ENCODE measurements around the gene MRPL40. TPM values are rescaled to one million over a fixed set of nuclear protein-coding genes. Genes with fewer than 3 reads are reported as not detected.
A peak's percentile ranks its signal among the peaks of the same experiment; 100 is the strongest.

The MRPL40 gene
- total RNA-seq, 8 experiments from 2014 or later: 30.3 to 86.6 (median 43.8) TPM

GRCh38 chr22:19460036-19460435 is 27.7 kb downstream of the MRPL40 start:
- Histone ChIP-seq H3K27ac (no peak overlapping the region), H3K4me3 (no peak overlapping the region), H3K4me1 (replicated peaks in 1 of 2) (no peaks in the 10 kb centered on the region)
- no peak for ATAC-seq (replicated peaks in 6 of 8)
- in situ Hi-C loops (cut with MboI; ENCODE audit: low pct_unique_long_range_greater_than_20kb in 2 of 9, low sequenced_read_pairs in 9 of 9, unreplicated experiment in 9 of 9): loop anchor here in 1 of 9 experiments (25.0 kb wide), 1 partner anchor 152 kb away; no protein-coding TSS in a partner anchor
- 0 to 100% (median 83%) methylated on average over 1 to 2 of the region's 2 CpGs; no CpG with 5 or more reads in 1 of the 10 experiments for WGBS, 10 experiments

GRCh38 chr22:19461506-19461905 is 29.2 kb downstream of the MRPL40 start:
- in situ Hi-C loops (cut with MboI; ENCODE audit: low pct_unique_long_range_greater_than_20kb in 2 of 9, low sequenced_read_pairs in 9 of 9, unreplicated experiment in 9 of 9): loop anchor here in 1 of 9 experiments (25.0 kb wide), 1 partner anchor 151 kb away; no protein-coding TSS in a partner anchor
- Histone ChIP-seq H3K27ac (no peak overlapping the region), H3K4me3 (no peak overlapping the region), H3K4me1 (replicated peaks in 1 of 2) (no peaks in the 10 kb centered on the region)
- no peak for ATAC-seq (replicated peaks in 6 of 8)
- WGBS, 10 experiments: 90 to 100% (median 100%) methylated on average over 1 of the region's 1 CpG; no CpG with 5 or more reads in 3 of the 10 experiments

GRCh38 chr22:19463008-19463407 is 30.7 kb downstream of the MRPL40 start:
- in situ Hi-C loops (cut with MboI; ENCODE audit: low pct_unique_long_range_greater_than_20kb in 2 of 9, low sequenced_read_pairs in 9 of 9, unreplicated experiment in 9 of 9): loop anchor here in 1 of 9 experiments (25.0 kb wide), 1 partner anchor 149 kb away; no protein-coding TSS in a partner anchor
- H3K27ac ChIP-seq: no peak overlapping the region
- no peaks in the 10 kb centered on the region for H3K4me1 ChIP-seq (replicated peaks in 1 of 2)
- WGBS, 10 experiments: 94 to 100% (median 100%) methylated on average over 1 of the region's 1 CpG
- no peak for ATAC-seq (replicated peaks in 6 of 8)
- no peak overlapping the region for H3K4me3 ChIP-seq

- in situ Hi-C loops (cut with MboI; ENCODE audit: low pct_unique_long_range_greater_than_20kb in 2 of 9, low sequenced_read_pairs in 9 of 9, unreplicated experiment in 9 of 9): loop anchor here in 1 of 9 experiments (25.0 kb wide), 1 partner anchor 149 kb away; no protein-coding TSS in a partner anchor
- Histone ChIP-seq H3K4me1 (replicated peaks in 1 of 2) (no peaks in the 10 kb centered on the region), H3K27ac (peak overlapping the region in 1 of 2 donors; percentile 46), H3K4me3 (no peak overlapping the region)
- ATAC-seq (replicated peaks in 6 of 8): peak in 7 of 8 experiments; percentile 43 to 91 (median 61)
- 28 to 100% (median 79%) methylated on average over 2 to 6 of the region's 7 CpGs for WGBS, 10 experiments
Observed at GRCh38 chr22:19463491-19464469, 31.4 kb downstream of the MRPL40 start.

- ATAC-seq (replicated peaks in 6 of 8): no peak
- in situ Hi-C loops (cut with MboI; ENCODE audit: low pct_unique_long_range_greater_than_20kb in 2 of 9, low sequenced_read_pairs in 9 of 9, unreplicated experiment in 9 of 9): loop anchor here in 1 of 9 experiments (25.0 kb wide), 1 partner anchor 148 kb away; no protein-coding TSS in a partner anchor
- 0 to 100% (median 76%) methylated on average over 1 of the region's 1 CpG; no CpG with 5 or more reads in 4 of the 10 experiments for WGBS, 10 experiments
- Histone ChIP-seq H3K27ac (no peak overlapping the region), H3K4me3 (no peak overlapping the region), H3K4me1 (replicated peaks in 1 of 2) (no peaks in the 10 kb centered on the region)
Observed at GRCh38 chr22:19464546-19464945, 32.2 kb downstream of the MRPL40 start.

GRCh38 chr22:19464975-19465374 is 32.6 kb downstream of the MRPL40 start:
- 78 to 100% (median 93%) methylated on average over 1 to 4 of the region's 4 CpGs; no CpG with 5 or more reads in 2 of the 10 experiments for WGBS, 10 experiments
- in situ Hi-C loops (cut with MboI; ENCODE audit: low pct_unique_long_range_greater_than_20kb in 2 of 9, low sequenced_read_pairs in 9 of 9, unreplicated experiment in 9 of 9): loop anchor here in 1 of 9 experiments (25.0 kb wide), 1 partner anchor 147 kb away; no protein-coding TSS in a partner anchor
- ATAC-seq (replicated peaks in 6 of 8): no peak

GRCh38 chr22:19466126-19466716 is 33.9 kb downstream of the MRPL40 start:
- in situ Hi-C loops (cut with MboI; ENCODE audit: low pct_unique_long_range_greater_than_20kb in 2 of 9, low sequenced_read_pairs in 9 of 9, unreplicated experiment in 9 of 9): loop anchor here in 1 of 9 experiments (25.0 kb wide), 1 partner anchor 146 kb away; no protein-coding TSS in a partner anchor
- H3K4me3 ChIP-seq: no peak overlapping the region
- H3K27ac ChIP-seq: no peak overlapping the region
- 88 to 100% (median 97%) methylated on average over 3 to 11 of the region's 14 CpGs; no CpG with 5 or more reads in 2 of the 10 experiments for WGBS, 10 experiments
- ATAC-seq (replicated peaks in 6 of 8): no peak
- H3K4me1 ChIP-seq (replicated peaks in 1 of 2): no peaks in the 10 kb centered on the region

More at GRCh38 chr22:19464975-19465374, 32.6 kb downstream of the MRPL40 start:
- no peak overlapping the region for H3K4me3 ChIP-seq
- no peak overlapping the region for H3K27ac ChIP-seq
- no peaks in the 10 kb centered on the region for H3K4me1 ChIP-seq (replicated peaks in 1 of 2)

- Histone ChIP-seq H3K27ac (peak overlapping the region in 1 of 2 donors; percentile 23), H3K4me3 (no peak overlapping the region), H3K4me1 (replicated peaks in 1 of 2) (no peaks in the 10 kb centered on the region)
- 80 to 100% (median 92%) methylated on average over 1 to 7 of the region's 9 CpGs; no CpG with 5 or more reads in 1 of the 10 experiments for WGBS, 10 experiments
- ATAC-seq (replicated peaks in 6 of 8): no peak
- in situ Hi-C loops (cut with MboI; ENCODE audit: low pct_unique_long_range_greater_than_20kb in 2 of 9, low sequenced_read_pairs in 9 of 9, unreplicated experiment in 9 of 9): loop anchor here in 1 of 9 experiments (25.0 kb wide), 1 partner anchor 145 kb away; no protein-coding TSS in a partner anchor
Observed at GRCh38 chr22:19466848-19467752, 34.8 kb downstream of the MRPL40 start.

GRCh38 chr22:19467912-19468311 is 35.6 kb downstream of the MRPL40 start:
- WGBS, 10 experiments: 93 to 100% (median 97%) methylated on average over 2 to 5 of the region's 6 CpGs; no CpG with 5 or more reads in 5 of the 10 experiments
- no peak overlapping the region for H3K4me3 ChIP-seq
- ATAC-seq (replicated peaks in 6 of 8): no peak
- in situ Hi-C loops (cut with MboI; ENCODE audit: low pct_unique_long_range_greater_than_20kb in 2 of 9, low sequenced_read_pairs in 9 of 9, unreplicated experiment in 9 of 9): loop anchor here in 1 of 9 experiments (25.0 kb wide), 1 partner anchor 144 kb away; no protein-coding TSS in a partner anchor
- no peak overlapping the region for H3K27ac ChIP-seq
- no peaks in the 10 kb centered on the region for H3K4me1 ChIP-seq (replicated peaks in 1 of 2)

- in situ Hi-C loops (cut with MboI; ENCODE audit: low pct_unique_long_range_greater_than_20kb in 2 of 9, low sequenced_read_pairs in 9 of 9, unreplicated experiment in 9 of 9): loop anchor here in 1 of 9 experiments (25.0 kb wide), 1 partner anchor 143 kb away; no protein-coding TSS in a partner anchor
- H3K4me1 ChIP-seq (replicated peaks in 1 of 2): no peaks in the 10 kb centered on the region
- ATAC-seq (replicated peaks in 6 of 8): no peak
- H3K4me3 ChIP-seq: no peak overlapping the region
- H3K27ac ChIP-seq: no peak overlapping the region
- 67 to 94% (median 90%) methylated on average over 2 to 6 of the region's 7 CpGs; no CpG with 5 or more reads in 5 of the 10 experiments for WGBS, 10 experiments
Observed at GRCh38 chr22:19469421-19469820, 37.1 kb downstream of the MRPL40 start.

- no peaks in the 10 kb centered on the region for H3K4me1 ChIP-seq (replicated peaks in 1 of 2)
- WGBS, 10 experiments: 80 to 100% (median 100%) methylated on average over 1 of the region's 2 CpGs; no CpG with 5 or more reads in 7 of the 10 experiments
- H3K27ac ChIP-seq: peak overlapping the region in 1 of 2 donors; percentile 23
- in situ Hi-C loops (cut with MboI; ENCODE audit: low pct_unique_long_range_greater_than_20kb in 2 of 9, low sequenced_read_pairs in 9 of 9, unreplicated experiment in 9 of 9): loop anchor here in 1 of 9 experiments (25.0 kb wide), 1 partner anchor 142 kb away; no protein-coding TSS in a partner anchor
- no peak for ATAC-seq (replicated peaks in 6 of 8)
- H3K4me3 ChIP-seq: no peak overlapping the region
Observed at GRCh38 chr22:19470010-19470409, 37.7 kb downstream of the MRPL40 start.

All from motor neuron (in vitro differentiated cells).